Activated T-cell treated with anti-CD3 and anti-CD28 coated beads for 4 hours (primary cell): ENCODE measurements around the gene COQ4.
A peak's percentile ranks its signal among the peaks of the same experiment; 100 is the strongest.
"Not testable (repeated sequence)": the region's sequence is repeated elsewhere in the genome, so short reads cannot be mapped to it uniquely, and the experiment has no call there.

ENCODE experiments used
- DNase-seq: peaks from one replicate; pipeline ENCODE4 v3.0.0-alpha.2; 2020

Gene COQ4

DNA sequence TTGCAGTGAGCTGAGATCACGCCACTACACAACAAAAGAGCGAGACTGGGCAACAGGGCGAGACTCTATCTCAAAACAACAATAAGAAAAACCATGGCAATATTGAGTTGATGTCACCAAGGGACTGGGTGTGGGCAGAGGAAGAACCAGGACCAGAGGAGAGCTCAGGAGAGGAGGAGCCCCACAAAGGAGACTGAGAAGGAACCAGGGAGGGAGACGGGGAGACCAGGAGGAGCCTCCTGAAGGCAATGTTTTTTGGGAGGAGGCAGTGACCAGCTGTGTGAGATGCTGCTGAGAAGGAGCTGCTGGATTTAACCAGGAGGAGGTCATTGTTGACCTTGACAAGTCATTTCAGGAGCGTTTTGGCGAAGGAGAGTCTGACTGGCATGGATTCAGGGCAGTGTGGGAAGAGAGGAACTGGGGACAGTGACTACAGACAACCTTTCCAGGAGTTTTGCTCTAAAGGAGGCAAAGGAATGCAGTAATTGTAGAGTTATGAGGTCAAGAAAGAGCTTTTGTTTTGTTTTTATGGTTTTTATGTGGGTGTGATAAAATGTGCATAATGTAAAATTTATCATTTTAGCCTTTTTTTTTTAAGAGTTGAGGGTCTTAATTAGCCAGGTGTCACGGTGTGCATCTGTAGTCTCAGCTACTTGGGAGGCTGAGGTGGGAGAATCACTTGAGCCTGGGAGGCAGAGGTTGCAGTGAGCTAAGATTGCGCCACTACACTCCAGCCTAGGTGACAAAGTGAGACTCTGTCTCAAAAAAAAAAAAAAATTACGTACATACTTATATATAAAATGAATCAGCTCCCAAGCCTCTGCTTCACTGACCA, 18.3 kb upstream of the COQ4 start:
- no peak for DNase-seq

DNA sequence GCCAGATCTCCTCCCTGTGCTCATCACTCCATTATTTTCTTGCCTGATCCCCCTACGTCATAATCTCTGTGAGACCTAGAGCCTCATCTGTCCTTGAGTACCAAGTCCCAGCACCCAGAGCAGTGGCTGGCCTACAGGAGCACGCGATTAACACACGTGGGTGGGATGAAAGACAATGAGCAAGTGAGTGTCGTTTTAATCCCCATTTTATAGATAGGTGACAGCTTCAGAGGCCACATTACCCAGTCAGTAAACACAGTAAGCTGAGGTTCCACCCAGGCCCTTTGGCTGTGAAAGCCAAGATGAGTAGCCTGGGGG, 17.7 kb upstream of the COQ4 start:
- DNase-seq: no peak

DNA sequence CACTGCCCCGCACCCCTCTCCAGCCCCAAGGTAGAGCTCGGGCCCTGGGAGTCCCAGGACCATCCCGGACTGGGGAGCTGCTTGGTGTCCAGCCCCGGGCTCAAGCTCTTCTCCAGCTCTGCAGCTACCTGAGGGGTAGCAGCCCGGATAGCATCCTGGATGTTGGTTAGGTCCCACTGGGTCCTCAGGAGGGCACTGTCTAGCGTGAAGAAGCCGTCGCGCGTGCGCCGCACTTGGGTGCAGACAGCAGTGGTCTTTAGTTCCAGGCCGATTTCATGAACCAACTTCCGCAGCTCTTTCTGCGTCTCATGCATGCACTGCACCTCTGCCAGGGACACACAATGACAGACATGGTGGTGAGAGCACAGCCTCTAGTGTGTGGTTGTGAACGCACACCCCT, 13.1 kb upstream of the COQ4 start:
- no peak for DNase-seq

DNA sequence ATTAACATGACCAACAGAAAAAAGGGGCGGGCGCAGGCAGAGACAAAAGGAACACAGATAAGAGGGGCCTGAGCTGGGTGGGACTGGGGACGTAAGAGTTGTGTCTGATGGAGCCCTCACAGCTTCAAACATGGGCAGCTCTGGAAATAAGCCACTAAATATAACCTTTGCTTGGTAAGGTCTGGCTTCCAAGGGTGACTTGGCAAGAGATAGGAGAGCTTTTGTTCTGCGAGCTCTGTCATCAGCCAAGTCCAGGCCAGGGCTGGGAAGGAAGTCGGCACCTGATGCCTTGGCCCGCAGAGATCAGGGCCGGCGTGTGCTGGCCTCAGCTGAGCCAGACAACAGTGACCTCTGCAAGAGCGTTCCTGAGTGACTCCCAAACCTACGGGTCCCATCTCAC, 12.2 kb upstream of the COQ4 start:
- no peak for DNase-seq

DNA sequence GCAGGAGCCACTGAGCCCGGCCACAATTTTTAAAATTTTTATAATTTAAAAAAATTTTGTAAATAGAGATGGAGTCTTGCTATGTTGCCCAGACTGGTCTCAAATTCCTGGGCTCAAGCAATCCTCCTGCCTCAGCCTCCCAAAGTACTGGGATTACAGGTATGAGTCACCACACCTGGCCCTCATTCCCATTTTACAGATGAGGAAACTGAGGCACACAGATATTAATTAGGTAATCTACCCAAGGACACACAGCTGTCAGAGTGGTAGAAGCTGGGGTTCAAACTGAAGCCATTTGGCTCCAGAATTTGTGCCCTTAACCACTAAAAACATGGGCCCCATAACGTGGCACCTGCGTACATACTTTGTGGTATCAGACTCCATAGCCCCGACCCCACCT, 7.9 kb upstream of the COQ4 start:
- no peak for DNase-seq

DNA sequence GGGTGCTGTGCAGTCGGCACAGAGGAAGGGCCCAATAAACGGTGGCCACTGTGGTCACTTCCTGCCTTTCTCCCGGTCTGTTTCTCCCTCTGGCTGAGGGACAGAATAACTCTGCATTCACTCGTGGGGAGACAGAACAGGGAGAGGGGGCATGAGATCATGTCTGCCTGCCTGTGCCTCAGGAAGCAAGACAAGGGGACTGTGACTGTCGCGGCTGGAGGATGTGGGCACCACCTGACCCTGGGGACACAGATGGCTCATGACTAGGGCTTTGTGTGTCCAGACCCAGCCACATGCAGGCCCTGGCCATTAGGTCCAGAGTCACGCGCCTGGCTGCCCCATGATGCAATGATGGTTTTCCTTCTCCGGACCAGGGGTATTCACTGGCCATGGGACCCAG, 6.2 kb upstream of the COQ4 start:
- no peak for DNase-seq

DNA sequence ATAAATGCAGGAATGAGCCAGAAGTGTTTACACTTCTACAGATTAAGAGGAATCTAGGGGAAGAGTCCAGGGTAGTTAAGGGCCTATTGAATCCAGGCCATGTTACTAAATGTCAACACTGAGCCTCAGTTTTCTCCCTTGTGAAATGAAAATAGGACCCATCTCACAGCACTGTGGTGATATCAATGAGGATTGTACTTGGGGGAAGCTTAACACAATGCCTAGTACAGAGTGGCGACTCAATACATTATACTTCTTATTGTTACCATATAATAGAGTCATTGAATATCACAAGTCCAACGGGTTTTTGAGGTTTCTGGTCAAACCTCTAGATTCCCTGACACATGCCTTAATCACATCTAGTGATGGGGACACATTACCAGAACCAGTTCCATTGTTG, 5.0 kb upstream of the COQ4 start:
- DNase-seq: no peak

DNA sequence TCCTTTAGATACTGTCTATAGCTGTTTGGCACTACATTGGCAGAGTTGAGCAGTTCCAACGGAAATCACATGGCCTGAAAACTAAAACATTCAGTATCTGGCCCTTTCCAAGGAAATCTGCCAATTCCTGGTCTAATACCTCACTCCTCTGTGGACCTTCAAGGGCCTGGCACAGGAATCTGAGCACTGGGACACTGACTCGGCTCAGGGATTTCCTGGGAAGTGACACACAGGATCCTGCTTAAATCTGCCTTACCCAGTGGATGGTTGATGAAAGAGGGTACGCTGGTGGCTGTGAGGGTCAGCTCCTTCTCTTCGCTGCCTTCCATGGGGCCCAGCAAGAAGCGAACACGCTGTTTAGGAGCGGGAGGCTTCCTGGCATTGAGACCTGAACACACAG, 1.3 kb upstream of the COQ4 start:
- no peak for DNase-seq

DNA sequence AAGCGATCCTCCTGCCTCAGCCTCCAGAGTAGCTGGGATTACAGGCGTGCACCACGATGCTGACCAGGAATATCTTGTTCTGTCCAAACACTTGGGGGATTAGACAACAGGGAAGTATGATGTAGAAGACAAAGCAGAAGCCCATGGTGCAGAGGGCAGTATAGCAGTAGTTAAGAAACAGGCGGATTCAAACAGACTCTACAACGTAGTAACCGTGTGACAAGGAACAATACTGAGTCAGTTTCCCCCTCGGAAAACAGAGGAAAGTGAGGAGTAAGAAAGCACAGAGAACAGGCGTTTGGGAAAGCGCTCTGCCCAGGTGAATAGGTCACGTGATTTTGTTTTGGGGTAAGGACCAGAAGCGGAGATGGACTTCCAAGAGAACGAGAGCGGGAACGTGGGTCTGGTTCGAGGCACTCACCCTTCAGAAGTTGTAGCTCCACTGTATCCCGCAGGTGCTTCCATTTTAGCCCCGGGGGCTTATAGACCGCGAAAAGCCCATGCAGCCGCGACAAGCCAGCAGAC, 698 bp upstream of the COQ4 start:
- no peak for DNase-seq

DNA sequence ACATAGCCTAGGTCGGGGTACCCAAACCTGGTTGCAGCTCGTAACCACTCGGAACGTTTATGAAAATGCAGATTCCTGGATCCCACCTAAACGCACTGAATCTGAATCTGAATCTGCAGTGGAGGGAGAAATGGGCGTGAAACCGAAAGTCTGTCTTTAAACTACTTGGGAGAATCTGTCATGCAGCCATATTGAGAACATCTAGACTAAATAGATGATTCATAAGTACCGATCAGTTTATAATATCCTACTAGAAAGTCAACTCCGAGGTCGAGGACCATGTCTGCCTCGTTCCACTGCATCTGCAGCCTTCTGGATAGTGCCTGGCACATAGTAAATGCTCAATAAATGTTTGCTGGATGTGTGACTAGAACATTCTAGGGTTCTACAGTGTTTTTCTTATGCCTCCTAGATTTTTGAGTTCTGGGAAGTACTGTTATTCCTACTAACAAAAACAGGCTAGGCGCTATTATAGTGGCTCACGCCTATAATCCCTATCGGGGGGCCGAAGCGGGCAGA, 632 bp downstream of the COQ4 start:
- DNase-seq: peak; percentile 39

DNA sequence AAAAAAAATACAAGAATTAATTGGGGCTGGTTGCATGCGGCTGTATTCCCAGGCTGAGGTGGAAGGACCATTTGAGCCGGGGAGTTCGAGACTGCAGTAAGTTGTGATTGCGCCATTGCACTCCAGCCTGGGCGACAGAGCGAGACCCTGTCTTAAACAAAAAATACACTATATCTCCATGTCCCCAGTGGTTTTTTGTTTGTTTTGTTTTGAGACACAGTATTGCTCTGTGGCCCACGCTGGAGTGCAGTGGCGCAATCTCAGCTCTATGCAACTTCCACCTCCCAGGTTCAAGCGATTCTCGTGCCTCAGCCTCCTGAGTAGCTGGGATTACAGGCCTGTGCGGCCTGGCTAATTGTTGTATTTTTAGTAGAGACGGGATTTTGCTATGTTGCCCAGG, 1.2 kb downstream of the COQ4 start:
- DNase-seq: no peak

DNA sequence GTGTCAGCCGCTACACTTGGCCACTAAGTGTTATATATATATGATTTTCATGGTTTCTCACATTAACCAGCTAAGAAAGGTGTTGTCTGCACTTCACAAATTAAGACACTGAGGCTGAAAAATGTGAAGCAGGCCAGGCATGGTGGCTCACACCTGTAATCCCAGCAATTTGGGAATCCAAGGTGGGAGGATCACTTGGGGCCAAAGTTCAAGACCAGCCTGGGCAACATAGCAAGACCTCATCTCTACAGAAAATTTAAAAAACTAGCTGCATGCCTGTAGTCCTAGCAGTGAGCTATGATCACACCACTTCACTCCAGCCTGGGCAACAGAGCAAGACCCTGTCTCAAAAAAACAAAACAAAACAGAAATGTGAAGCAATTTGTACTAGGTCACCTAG, 1.8 kb downstream of the COQ4 start:
- DNase-seq: no peak

DNA sequence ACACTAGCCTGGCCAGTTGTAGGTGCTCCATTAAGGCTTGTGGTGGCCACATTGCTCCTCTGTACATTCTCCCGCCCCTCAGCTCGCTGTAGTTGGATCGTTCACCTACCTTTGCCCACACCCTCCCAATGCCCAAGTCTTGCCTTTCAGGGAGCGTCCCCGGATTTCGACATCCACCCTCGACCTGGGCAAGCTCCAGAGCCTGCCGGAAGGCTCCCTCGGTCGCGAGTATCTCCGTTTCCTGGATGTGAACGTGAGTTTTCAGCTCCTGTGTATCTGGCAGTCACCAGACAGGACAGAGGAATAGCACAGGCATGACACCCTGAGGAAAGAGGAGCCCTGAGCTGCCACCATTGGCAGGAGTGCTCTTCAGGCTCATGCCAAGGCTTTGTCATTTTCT, 3.0 kb downstream of the COQ4 start:
- no peak for DNase-seq

DNA sequence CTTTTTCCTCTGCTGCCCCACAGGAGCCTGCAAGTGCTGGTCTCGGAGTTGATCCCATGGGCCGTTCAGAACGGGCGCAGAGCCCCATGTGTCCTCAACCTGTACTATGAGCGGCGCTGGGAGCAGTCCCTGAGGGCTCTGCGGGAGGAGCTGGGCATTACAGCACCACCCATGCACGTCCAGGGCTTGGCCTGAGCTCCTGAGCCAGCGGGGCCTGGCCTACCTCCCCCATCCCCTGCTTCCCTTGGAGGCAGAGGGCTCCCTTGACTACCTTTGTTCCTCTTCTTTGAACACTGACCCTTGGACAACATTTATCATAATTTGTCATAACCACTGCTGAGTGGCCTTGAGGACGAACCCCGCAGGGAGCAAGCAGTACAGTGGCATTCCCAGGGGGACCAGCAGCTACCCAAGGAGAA, 10.8 kb downstream of the COQ4 start:
- DNase-seq: no peak

DNA sequence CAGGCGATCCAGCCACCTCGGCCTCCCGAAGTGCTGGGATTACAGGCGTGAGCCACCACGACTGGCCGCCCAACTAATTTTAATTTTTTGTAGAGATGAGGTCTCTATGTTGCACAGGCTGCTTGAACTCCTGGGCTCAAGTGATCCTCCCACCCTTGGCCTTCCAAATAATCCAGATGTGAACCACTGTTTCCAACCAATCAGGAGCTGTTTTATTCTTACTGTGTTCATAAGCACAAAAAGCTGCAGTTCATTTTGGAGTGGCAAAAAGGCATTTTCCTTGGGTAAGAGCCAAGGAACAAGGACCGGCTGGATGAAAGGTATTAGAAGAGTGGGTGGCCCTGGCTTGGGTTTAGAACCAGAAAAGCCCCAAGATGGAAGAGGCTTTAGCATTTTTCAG, 12.5 kb downstream of the COQ4 start:
- DNase-seq: no peak

DNA sequence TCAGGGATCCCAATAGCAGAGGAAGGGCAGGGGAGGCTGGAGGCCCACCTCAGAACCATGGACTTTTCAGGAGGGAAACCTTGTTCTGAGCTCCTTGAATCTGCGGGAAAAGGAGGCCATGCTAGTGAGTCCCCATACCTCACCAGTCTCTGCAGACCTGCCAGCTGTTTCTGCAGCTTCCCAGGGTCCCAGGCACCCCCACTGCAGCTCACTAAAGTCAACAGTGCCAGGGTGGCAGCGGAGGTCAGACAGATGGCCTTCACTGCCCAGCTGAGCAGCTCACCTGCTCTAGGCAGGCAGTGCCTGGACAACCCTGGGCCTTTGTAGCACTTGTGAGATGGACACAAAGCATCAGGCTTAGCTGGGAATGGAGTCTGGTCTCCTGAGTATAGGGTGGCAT, 13.3 kb downstream of the COQ4 start:
- DNase-seq: no peak

DNA sequence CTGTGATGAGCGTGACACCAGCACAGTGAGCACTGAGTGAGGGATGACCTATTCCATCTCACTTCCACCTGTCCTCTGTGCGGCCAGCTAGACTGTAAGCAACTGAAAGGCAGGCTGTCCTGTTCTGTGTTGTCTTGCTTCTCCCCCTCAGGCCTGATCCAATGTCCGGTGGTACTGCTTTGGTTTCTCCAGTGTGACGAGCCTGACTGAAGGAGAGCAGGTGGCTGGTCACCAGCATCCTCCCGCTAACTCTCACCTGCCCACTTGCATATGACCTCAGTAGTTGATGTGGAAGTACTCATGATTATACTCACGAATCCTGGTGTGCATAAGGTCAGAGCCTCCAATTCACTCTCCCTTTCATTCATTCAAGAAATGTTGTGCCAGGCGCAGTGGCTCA, 15.3 kb downstream of the COQ4 start:
- no peak for DNase-seq

DNA sequence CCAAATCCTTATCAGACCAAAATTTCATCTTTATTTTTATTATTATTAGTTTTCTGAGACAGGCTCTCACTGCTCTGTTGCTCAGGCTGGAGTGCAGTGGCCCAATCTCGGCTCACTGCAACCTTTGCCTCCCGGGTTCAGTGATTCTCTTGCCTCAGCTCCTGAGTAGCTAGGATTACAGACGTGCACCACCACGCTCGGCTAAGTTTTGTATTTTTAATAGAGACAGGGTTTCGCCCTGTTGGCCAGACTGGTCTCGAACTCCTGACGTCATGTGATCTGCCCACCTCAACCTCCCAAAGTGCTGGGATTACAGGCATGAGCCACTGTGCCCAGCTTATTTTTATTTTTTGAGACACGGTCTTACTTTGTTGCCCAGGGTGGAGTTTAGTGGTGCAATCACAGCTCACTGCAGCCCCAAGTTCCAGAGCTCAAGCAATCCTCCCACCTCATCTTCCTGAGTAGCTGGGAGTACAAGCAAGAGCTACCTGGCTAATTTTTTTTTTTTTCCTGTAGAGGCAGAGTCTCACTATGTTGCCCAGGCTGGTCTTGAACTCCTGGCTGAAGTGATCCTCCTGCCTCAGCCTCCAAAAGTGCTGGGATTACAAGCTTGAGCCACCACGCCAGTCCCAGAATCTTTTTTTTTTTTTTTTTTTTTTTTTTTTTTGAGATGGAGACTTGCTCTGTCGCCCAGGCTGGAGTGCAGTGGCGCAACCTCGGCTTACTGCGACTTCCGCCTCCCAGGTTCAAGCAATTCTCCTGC, 16.4 kb downstream of the COQ4 start:
- DNase-seq: not testable (repeated sequence)

DNA sequence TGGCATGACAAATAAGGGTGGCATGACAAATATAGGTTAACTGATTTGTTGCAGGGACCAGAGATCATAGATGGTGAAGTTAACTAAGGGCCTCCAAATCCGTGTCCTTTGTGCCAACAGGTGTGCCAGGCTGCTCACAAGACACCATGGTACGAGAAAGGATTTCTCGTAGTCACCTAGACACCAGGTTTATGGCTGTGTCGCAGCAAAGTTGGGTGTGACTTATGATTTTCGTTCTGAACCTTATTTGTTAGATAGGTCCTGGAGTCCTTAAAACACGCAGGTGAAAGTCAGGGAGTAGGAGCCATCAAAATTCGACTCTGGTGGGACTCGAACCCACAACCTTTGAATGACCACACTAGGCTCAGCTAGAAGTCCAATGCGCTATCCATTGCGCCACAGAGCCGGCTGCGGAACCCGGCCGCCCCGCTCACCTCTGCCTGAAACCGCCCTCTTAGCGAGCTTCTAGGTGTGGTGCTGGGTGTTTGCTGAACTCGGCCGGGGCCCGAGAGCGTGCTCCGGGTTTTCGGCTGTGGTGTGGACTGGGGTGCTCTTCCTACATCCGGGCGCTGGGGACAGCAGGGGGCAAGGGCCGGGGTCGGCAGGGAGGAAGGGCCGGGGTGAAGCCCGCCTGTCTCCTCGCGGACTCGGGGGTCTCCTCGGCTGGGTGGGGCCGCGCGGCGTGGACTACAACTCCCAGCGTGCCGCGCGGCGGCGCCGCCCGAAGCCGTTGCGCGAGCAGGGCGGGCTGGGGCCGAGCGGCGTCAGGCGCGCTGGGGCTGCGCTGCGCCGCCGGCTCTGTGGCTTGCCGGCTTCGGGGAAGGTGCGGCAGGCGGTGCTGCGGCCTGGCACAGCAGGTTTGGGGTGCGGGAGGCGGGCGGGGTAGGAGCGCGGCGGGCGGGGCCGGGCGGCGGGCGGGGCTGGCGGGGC, 17.4 kb downstream of the COQ4 start, which contains the start of gene SLC27A4:
SLC27A4 (plus strand) TSS at position 767 of the 930 bp plus-strand sequence. CDS start 2,606 bp downstream, outside the sequence.
- peak; percentile 60 for DNase-seq

DNA sequence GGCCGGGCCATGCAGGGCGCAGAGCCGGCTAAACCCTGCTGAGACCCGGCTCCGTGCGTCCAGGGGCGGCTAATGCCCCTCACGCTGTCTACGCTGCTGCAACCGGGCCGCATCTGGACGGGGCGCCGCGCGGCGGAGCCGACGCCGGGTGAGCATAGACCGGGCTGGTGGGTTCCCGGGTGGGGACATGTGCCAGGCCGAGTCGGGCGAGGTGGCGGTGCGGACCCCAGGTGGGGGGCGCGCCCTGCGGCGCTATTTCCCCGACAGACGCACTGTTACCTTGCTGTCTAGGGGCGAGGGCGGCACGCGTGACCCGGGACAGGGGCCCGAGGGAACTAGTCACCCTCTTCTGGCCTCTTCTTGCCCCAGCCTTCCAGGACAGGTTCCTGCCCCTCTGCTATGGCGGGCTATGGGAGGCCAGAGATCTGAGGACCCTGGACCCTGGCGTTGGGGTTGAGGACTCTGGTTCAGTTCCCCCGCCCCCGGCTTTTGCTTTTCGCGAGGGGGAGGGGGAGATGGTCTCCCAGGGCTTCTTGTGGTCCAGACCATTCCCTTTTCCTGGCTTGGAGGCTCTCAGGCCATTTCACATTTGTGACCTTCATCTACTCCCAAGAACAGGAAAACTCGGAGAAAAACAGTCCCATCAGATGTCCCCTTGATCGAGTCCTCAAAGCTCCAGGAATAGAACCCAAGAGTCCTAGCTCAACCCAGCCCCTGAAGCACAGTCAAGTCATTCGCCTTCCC, 18.2 kb downstream of the COQ4 start:
- peak; percentile 9 for DNase-seq

DNA sequence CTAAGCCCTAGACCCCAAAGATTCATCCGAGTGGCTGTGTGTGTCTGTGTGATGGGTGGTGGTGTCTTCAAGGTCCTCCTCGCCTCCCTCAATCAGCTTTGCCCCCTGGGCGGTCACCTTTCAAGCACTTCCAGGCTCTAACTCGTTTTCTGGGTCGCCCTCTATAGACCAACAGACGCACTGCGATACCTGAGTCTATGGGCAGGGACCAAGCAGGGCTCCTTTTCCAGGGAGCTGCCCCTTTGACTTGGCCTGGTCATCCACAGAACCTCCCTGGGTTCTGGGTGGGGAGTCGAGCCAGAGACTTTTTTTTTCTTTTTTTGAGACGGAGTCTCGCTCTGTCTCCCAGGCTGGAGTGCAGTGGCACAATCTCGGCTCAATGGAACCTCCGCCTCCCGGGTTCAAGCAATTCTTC, 18.8 kb downstream of the COQ4 start:
- peak; percentile 55 for DNase-seq
